HG02870 (cell line): Measurements from ENCODE around the gene TSPAN2.
"Not testable (repeated sequence)": the region's sequence is repeated elsewhere in the genome, so short reads cannot be mapped to it uniquely, and the experiment has no call there.

Experiments
- ATAC-seq: cut with Tn5 transposase; IDR thresholded peaks from one replicate; pipeline ENCODE4 v1.9.1; 2021; ENCODE audit warnings: mild to moderate bottlenecking, moderate library complexity; ENCODE audit not compliant: unreplicated experiment

The TSPAN2 gene

GRCh38 chr1:115041654-115042053 is 47.6 kb downstream of the TSPAN2 start:
- ATAC-seq = no peak

GRCh38 chr1:115040501-115040900 is 48.8 kb downstream of the TSPAN2 start:
- no peak for ATAC-seq

- ATAC-seq = no peak
Measured at GRCh38 chr1:115036814-115037507, 52.3 kb downstream of the TSPAN2 start.

- ATAC-seq = no peak
Measured at GRCh38 chr1:115035652-115036051, 53.7 kb downstream of the TSPAN2 start.

- no peak for ATAC-seq
Measured at GRCh38 chr1:115031595-115031994, 57.7 kb downstream of the TSPAN2 start.

GRCh38 chr1:115029526-115029925 is 59.8 kb downstream of the TSPAN2 start, which contains the start of gene TSHB:
Gene TSHB, plus strand, starts transcription at chr1:115029826. Its CDS starts 3,537 bp downstream, at chr1:115033363.
- ATAC-seq = no peak

GRCh38 chr1:115023593-115023992 is 65.7 kb downstream of the TSPAN2 start:
- ATAC-seq = no peak

- ATAC-seq = no peak
Measured at GRCh38 chr1:115021145-115021544, 68.2 kb downstream of the TSPAN2 start.

- not testable (repeated sequence) for ATAC-seq
Measured at GRCh38 chr1:115019549-115019948, 69.8 kb downstream of the TSPAN2 start.

GRCh38 chr1:115013792-115014191 is 75.5 kb downstream of the TSPAN2 start:
- ATAC-seq = no peak

GRCh38 chr1:115012434-115012833 is 76.9 kb downstream of the TSPAN2 start:
- no peak for ATAC-seq

- ATAC-seq = no peak
Measured at GRCh38 chr1:115012006-115012405, 77.3 kb downstream of the TSPAN2 start.

- ATAC-seq = no peak
Measured at GRCh38 chr1:115006191-115006590, 83.1 kb downstream of the TSPAN2 start.
